Kidney (tissue), 14 donors: ENCODE data around the gene RNF213. TPM values are rescaled to one million over a fixed set of nuclear protein-coding genes. Genes with fewer than 3 reads are reported as not detected.

ENCODE experiments used
- DNase-seq, 5 donors: peaks; one replicate each; pipeline ENCODE4 v3.0.0-alpha.2; 2013 to 2020
- FAIRE-seq: peaks from 2 replicates; lab custom pipeline; 2012; peaks lifted over from hg19 to GRCh38; lab: Jason Lieb, UNC
- H3K27ac ChIP-seq, 2 donors: one replicate each; pipeline ENCODE4 v1.7.0; 2013; ENCODE audit warnings: low read depth in 2 of 2, low read length in 2 of 2, inconsistent platforms in 1 of 2
- H3K27me3 ChIP-seq: one replicate; pipeline ENCODE4 v1.7.1; 2013; ENCODE audit warnings: low read length, inconsistent platforms; ENCODE audit not compliant: control insufficient read depth, insufficient read depth
- H3K36me3 ChIP-seq, 3 donors: one replicate each; pipeline versions ENCODE4 v1.7.0 to v1.7.1; 2013; ENCODE audit warnings: low read length in 3 of 3, control low read depth in 1 of 3, inconsistent platforms in 1 of 3; ENCODE audit not compliant: insufficient read depth in 3 of 3, control insufficient read depth in 2 of 3
- H3K4me1 ChIP-seq, 3 donors: one replicate each; pipeline versions ENCODE4 v1.7.0 to v1.7.1; 2013; ENCODE audit warnings: low read length in 3 of 3, inconsistent platforms in 1 of 3, low read depth in 1 of 3; ENCODE audit not compliant: control insufficient read depth in 2 of 3, insufficient read depth in 2 of 3
- H3K4me3 ChIP-seq, 3 donors: one replicate each; pipeline versions ENCODE4 v1.7.0 to v1.8.1; 2013; ENCODE audit warnings: low read length in 3 of 3, control low read depth in 1 of 3, inconsistent platforms in 1 of 3
- H3K9ac ChIP-seq, 3 donors: one replicate each; pipeline versions ENCODE4 v1.7.0 to v1.7.1; 2013; ENCODE audit warnings: low read length in 3 of 3, control low read depth in 1 of 3, inconsistent platforms in 1 of 3
- H3K9me3 ChIP-seq, 3 donors: one replicate each; pipeline versions ENCODE4 v1.7.0 to v1.7.1; 2013; ENCODE audit warnings: low read length in 3 of 3, control low read depth in 1 of 3, inconsistent platforms in 1 of 3; ENCODE audit not compliant: control insufficient read depth in 2 of 3, insufficient read depth in 1 of 3
- CTCF ChIP-seq: IDR thresholded peaks from 3 replicates; pipeline ENCODE4 v1.5.1; 2012; ENCODE audit warnings: mild to moderate bottlenecking, moderate library complexity, borderline replicate concordance; ENCODE audit not compliant: insufficient read depth; ENCODE audit errors: extremely low read depth
- intact Hi-C: fragments of 100-400 bp; cut with DNase I; formaldehyde crosslinking; loops from one replicate; pipeline ENCODE4 v1.11.1; 2022
- polyA plus RNA-seq: library from polyadenylated mRNA; stranded (reverse); fragments of 350-450 nt; fragmentation: Illumina TruSeq; extraction: RNeasy Lipid Tissue Mini Kit (QIAGEN cat#74804); gene quantifications from one replicate; pipeline ENCODE4 v1.2.3, GENCODE V29; 2014; ENCODE audit warnings: low read depth, low replicate concordance; ENCODE audit not compliant: insufficient read depth
- total RNA-seq: library from RNA; stranded (reverse); fragmentation: NEBNext Ultra II Directional; extraction: Animal tissue kit (Norgen Biotek cat#: 25700); gene quantifications from one replicate; pipeline ENCODE4 v1.2.1, GENCODE V29; 2021
- donor health status: control.
- donor health status: control.
- donor health status: control.
- donor health status: control.
- donor health status: control.
- donor health status: DM: yes; HTN: yes; CAD: no.
- donor health status: Normal renal cell carcinoma (clear cell type).

The RNF213 gene
- total and polyA plus RNA-seq, 2 donors from 2014 or later: 43.4 to 276 TPM

GRCh38 chr17:80413771-80414507 lies 153.3 kb downstream of the RNF213 start:
- DNase-seq (peak in 1 of 5 donors; percentile 21), FAIRE-seq (no peak)
- no peak for TF ChIP-seq CTCF
- peak overlapping the region; percentile 42 to 94 (median 53) for H3K9ac ChIP-seq
- H3K27ac ChIP-seq: peak overlapping the region in 1 of 2 donors; percentile 99
- H3K4me3 ChIP-seq: peak overlapping the region; percentile 86 to 99 (median 94)
- peaks cover 0 to 10% (median 9%) of the 10 kb centered on the region in 3 donors for H3K4me1 ChIP-seq
- no peaks in the 10 kb centered on the region for H3K9me3 ChIP-seq
- peaks cover 0 to 4% (median 0%) of the 10 kb centered on the region in 3 donors for H3K36me3 ChIP-seq
- no peaks in the 10 kb centered on the region for H3K27me3 ChIP-seq
- intact Hi-C loops: no loop called here

DNA sequence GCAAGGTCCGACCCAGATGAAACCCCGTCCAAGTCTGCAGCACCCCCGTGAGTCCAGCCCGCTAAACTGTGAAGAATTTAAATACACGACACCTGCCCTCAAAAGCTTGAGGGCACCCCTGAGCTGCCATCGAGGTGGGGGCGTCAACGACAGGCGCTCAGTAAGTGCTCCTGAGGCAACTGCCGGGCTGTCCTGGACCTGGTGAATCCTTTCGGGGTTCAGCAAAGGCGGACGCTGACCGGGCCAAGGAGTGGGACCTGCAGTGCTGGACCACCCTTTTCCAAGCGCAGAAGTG lies 153.8 kb downstream of the RNF213 start:
- Histone ChIP-seq H3K9ac (peak overlapping the region; percentile 42 to 94 (median 53)), H3K4me3 (peak overlapping the region; percentile 86 to 99 (median 94)), H3K9me3 (no peaks in the 10 kb centered on the region), H3K4me1 (peaks cover 0 to 9% (median 9%) of the 10 kb centered on the region in 3 donors), H3K36me3 (peaks cover 0 to 4% (median 0%) of the 10 kb centered on the region in 3 donors), H3K27ac (peak overlapping the region; percentile 97 to 99), H3K27me3 (no peaks in the 10 kb centered on the region)
- DNase-seq (peak in 3 of 5 donors; percentile 46 to 53 (median 51)), FAIRE-seq (no peak)
- no peak for TF ChIP-seq CTCF
- intact Hi-C loops: no loop called here

DNA sequence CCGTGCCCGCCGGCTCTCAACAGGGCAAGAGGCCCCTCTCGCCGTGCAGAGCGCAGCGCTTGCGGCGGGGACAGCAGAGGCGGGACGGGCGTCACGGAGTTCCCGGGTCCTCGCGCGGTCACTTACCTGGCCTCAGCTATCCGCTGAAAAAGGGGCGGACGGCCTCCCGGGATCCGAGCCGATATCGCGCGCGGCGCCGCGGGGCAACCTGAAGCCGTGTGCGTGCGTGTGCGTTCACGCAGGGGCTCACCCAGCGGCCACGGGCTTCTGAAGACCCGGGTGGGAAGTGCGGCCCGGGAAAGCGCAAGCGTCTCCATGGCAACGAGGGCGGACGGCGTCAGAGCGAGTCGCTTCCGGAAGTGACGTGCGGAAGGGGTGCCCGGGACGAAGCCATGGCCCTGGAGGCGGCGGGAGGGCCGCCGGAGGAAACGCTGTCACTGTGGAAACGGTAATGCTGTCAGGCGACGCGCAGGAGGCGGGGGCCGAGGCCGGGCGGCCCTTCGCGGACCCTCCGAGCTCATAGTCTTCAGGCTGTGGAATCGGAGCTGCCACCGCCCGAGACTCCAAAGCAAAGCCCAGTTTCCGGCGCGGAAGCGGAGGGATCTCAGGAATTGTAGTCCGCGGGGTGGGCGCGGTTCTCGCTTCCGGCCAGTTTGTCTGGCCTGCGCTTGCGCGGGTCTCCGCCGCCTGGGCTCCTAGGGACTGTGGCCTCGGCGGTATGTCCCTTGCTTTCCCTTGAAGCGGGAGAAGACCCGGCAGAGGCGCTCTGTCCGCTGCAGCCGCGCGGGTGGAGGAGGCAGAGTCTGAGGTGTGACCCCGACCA lies 154.4 kb downstream of the RNF213 start, which contains the start of gene ENDOV:
TSS of gene ENDOV (plus strand) at position 365 of the 823 bp plus-strand sequence. CDS start at position 393, 28 bp downstream.
- DNase-seq (peak; percentile 95 to 98 (median 98)), FAIRE-seq (no peak)
- H3K4me3 ChIP-seq: peak within 1 kb of the TSS; percentile 86 to 99 (median 94)
- H3K27ac ChIP-seq: peak within 1 kb of the TSS; percentile 97 to 99
- H3K4me1 ChIP-seq: peaks cover 0 to 9% (median 3%) of the 10 kb centered on the region in 3 donors
- peaks cover 0 to 4% (median 2%) of the 10 kb centered on the region in 3 donors for H3K36me3 ChIP-seq
- intact Hi-C loops: no loop called here
- H3K9ac ChIP-seq: peak within 1 kb of the TSS; percentile 69 to 94 (median 83)
- H3K9me3 ChIP-seq: no peaks in the 10 kb centered on the region
- no peak for TF ChIP-seq CTCF
- H3K27me3 ChIP-seq: no peaks in the 10 kb centered on the region
